IPS-15b (cell line): ENCODE results near the gene USE1.
A peak's percentile ranks its signal among the peaks of the same experiment; 100 is the strongest.

Experiments
- H3K27me3 ChIP-seq: one replicate; pipeline ENCODE4 v1.6.1; 2013; ENCODE audit warnings: low read length; ENCODE audit not compliant: control insufficient read depth, insufficient read depth
- H3K36me3 ChIP-seq: one replicate; pipeline ENCODE4 v1.6.1; 2013; ENCODE audit warnings: low read length; ENCODE audit not compliant: control insufficient read depth, insufficient read depth
- H3K4me1 ChIP-seq: one replicate; pipeline ENCODE4 v1.6.1; 2013; ENCODE audit warnings: mild to moderate bottlenecking, low read length; ENCODE audit not compliant: control insufficient read depth, insufficient read depth
- H3K4me3 ChIP-seq: one replicate; pipeline ENCODE4 v1.5.1; 2013; ENCODE audit warnings: low read depth, low read length
- H3K9ac ChIP-seq: one replicate; pipeline ENCODE4 v1.6.1; 2013; ENCODE audit warnings: low read depth, mild to moderate bottlenecking, low read length
- H3K9me3 ChIP-seq: one replicate; pipeline ENCODE4 v1.6.1; 2013; ENCODE audit warnings: mild to moderate bottlenecking, low read length; ENCODE audit not compliant: control insufficient read depth, insufficient read depth

The USE1 gene

DNA sequence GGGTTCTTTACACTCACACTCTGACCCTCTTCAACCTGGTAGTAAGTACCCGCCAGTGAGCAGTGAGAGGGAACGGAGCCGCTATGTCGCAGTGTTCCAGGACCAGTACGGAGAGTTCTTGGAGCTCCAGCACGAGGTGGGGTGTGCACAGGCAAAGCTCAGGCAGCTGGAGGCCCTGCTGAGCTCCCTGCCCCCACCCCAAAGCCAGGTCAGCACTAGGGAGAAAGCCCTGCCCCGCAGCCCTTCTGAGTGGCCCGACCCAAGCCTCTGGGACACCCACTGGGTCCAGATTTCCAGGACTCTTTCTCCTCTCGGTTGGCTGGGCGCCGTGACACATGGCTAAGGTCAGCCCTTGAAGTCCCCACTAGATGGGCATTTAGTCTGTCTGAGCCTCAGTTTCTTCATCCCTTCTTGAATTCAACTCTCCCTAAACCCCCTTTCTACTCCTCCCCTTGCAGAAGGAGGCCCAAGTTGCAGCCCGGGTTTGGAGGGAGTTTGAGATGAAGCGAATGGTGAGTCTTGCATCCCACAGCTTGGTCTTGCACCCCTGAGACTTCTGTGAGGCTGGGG, 12.7 kb downstream of the USE1 start:
- Histone ChIP-seq H3K27me3 (no peaks in the 10 kb centered on the region), H3K9me3 (no peaks in the 10 kb centered on the region), H3K4me3 (peak overlapping the region; percentile 41), H3K9ac (peak overlapping the region; percentile 24), H3K4me1 (peaks cover 6% of the 10 kb centered on the region), H3K36me3 (peaks cover 11% of the 10 kb centered on the region)

DNA sequence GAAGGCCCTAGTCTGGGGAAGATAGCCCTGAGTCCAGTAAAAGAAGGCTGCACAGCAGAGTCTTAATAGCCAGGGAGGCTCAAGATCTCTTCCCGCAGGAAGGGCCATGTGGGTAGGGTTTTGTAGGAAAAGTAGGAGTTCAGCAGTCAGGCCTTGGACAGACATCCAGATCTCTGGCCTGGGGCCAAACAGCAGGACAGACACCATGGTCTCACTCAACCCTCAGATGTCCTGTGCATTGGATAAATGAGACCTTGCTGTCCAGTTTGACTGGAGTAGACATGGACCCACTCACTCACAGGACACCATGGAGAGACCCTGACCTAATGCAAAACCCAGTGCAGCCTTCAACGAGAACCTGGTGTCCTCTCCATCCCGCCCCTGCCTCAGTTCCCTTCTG, 14.7 kb downstream of the USE1 start:
- no peak overlapping the region for H3K9ac ChIP-seq
- no peak overlapping the region for H3K4me3 ChIP-seq
- H3K36me3 ChIP-seq = peaks cover 13% of the 10 kb centered on the region
- no peaks in the 10 kb centered on the region for H3K27me3 ChIP-seq
- H3K4me1 ChIP-seq = peaks cover 9% of the 10 kb centered on the region
- no peaks in the 10 kb centered on the region for H3K9me3 ChIP-seq

DNA sequence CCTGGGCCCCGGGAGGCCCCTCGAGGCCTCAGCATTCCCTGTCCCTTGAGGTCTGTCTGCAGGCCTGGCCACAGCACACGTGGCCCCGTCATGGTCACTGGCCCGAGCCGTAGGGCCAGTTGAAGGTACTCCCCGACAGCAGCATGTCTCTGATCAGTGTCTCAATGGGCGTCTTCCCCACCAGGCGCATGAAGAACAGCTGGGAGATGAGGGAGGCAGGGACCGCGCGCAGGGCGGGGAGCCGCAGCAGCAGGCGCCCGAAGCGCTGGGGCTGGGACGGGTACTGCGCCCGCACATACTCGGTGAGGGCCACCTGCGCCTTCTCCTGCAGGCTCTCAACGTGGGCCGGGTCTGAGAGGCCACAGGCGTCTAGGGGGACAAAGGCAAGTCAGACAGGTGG, 17.1 kb downstream of the USE1 start:
- Histone ChIP-seq H3K9ac (no peak overlapping the region), H3K4me3 (no peak overlapping the region), H3K9me3 (no peaks in the 10 kb centered on the region), H3K36me3 (peaks cover 13% of the 10 kb centered on the region), H3K27me3 (no peaks in the 10 kb centered on the region), H3K4me1 (peaks cover 14% of the 10 kb centered on the region)

DNA sequence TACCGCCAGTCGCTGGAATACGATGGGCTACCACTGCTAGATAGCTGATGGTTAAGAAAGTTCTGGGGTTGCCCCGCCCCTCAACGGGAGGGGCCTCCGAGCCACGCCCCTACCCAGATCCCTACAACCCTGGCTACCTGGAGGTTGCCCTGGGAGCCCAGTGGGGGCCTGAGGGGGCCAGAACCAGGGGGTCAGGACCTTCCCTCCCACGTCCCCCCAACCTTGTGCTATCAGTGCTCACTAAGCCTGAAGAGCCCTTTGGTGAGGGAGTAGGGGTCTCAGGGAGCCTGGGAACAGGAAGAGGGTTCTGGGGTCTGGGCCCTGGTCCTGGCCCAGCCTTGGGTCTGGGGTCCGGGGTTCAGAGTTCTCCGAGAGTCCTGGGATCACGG, 19.7 kb downstream of the USE1 start:
- Histone ChIP-seq H3K9ac (peak overlapping the region; percentile 79), H3K27me3 (no peaks in the 10 kb centered on the region), H3K4me3 (peak overlapping the region; percentile 77), H3K36me3 (peaks cover 13% of the 10 kb centered on the region), H3K4me1 (peaks cover 8% of the 10 kb centered on the region), H3K9me3 (no peaks in the 10 kb centered on the region)

DNA sequence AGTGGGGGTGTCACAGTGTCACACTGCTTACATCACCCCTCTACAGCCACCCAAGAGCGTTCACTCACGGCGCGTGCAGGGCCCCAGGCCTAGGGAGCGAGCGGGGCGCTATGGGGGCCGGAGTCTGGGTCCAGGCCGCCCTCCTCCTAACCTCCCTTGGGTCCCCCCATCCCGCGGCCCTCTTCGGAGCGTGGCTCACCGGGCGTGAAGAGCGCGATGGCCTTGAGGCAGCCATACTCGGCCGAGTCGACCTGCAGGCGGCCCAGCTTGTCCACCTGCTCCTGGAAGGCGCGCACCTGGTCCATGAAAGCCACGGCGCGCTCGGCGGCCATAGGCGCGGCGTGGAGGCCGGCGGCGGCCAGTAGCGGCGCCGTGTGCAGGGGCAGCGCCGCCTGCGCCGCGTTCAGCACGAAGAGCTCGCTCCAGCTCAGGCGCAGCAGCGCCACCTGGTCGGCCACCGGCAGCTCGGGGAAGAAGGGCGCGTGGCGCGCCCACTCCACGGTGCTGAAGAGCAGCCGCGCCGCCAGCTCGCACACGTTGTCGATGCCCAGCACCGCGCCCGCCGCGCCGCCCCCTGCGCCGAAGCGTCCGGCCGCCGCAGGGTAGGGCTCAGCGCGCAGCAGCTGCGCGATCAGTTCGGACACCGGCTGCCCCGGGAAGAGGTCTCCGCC, 20.3 kb downstream of the USE1 start:
- H3K9ac ChIP-seq = peak overlapping the region; percentile 79
- H3K4me3 ChIP-seq = peak overlapping the region; percentile 77
- H3K27me3 ChIP-seq = no peaks in the 10 kb centered on the region
- no peaks in the 10 kb centered on the region for H3K9me3 ChIP-seq
- H3K36me3 ChIP-seq = peaks cover 15% of the 10 kb centered on the region
- H3K4me1 ChIP-seq = peaks cover 8% of the 10 kb centered on the region

DNA sequence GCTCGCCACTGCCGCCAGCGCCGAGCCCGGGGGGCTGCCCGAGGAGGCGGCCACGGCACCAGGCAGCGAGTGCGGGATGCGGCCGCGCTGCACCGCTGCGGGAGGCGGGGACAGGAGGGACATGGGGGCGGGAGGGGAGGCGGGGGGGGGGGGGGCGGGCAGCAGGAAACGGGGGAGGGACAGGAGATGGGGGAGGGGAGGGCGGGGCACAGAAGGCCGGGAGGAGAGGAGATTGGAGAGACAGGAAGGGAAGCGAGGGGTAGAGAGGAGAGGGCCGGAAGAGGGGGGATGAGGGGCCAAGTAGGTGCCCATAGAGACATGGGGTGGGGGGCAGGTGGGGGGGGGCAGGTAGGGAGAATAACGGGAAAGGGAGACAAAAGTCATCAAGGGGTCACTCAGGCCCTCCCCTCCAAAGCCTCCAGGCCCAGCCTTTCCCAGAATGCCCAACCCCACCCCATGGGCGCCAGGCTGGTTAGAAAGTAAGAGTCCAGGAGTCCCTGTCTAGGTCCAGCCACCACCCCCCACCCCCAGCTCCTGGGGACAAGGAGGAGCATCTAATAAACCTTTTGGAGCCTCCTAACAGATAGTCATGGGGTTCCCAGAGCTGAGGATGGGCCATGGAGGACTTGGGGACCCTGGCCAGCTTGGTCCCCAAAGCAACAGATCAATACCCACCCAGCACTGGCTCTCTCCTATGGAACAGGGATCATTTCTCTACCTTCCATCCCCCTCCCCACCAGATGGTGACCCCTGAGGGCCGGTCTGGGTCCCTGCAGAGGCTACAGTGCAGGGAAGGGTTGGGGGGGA, 21.0 kb downstream of the USE1 start:
- Histone ChIP-seq H3K4me1 (peaks cover 8% of the 10 kb centered on the region), H3K36me3 (peaks cover 20% of the 10 kb centered on the region), H3K9ac (peak overlapping the region; percentile 79), H3K9me3 (no peaks in the 10 kb centered on the region), H3K4me3 (peak overlapping the region; percentile 77), H3K27me3 (no peaks in the 10 kb centered on the region)

DNA sequence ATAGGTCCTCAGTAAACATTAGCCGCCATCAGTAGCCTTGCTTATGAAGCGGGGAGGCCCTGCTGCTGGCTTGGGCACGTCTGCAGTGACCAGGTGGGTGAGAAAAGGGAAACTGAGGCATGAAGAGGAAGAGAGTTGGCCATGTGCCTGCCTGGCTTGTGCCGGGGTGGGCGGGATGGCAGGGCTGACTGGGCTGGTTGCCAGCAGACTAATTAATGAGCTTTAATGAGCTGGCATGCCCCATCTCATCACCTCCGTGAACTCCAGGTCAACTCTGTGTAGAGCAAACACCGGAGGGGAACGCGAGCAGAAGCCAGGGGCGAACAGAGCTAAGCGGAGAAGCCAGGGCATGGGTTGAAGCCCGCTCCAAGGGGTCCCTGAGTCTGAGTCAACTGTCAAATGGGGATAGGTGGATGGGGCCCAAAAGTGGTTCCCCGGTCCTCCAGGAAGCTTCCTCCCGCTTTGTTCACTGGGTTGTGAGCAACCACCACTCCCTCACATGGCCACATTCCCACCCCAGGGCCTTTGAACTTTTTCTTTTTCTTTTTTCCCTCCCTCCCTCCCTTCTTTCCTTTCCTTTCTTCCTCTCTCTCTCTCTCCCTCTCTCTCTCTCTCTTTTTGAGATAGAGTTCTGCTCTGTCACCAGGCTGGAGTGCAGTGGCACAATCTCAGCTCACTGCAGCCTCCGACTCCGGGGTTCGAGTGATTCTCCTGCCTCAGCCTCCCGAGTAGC, 21.8 kb downstream of the USE1 start:
- H3K4me1 ChIP-seq = peaks cover 8% of the 10 kb centered on the region
- H3K9me3 ChIP-seq = no peaks in the 10 kb centered on the region
- H3K9ac ChIP-seq = no peak overlapping the region
- no peaks in the 10 kb centered on the region for H3K27me3 ChIP-seq
- H3K4me3 ChIP-seq = no peak overlapping the region
- H3K36me3 ChIP-seq = peaks cover 18% of the 10 kb centered on the region

DNA sequence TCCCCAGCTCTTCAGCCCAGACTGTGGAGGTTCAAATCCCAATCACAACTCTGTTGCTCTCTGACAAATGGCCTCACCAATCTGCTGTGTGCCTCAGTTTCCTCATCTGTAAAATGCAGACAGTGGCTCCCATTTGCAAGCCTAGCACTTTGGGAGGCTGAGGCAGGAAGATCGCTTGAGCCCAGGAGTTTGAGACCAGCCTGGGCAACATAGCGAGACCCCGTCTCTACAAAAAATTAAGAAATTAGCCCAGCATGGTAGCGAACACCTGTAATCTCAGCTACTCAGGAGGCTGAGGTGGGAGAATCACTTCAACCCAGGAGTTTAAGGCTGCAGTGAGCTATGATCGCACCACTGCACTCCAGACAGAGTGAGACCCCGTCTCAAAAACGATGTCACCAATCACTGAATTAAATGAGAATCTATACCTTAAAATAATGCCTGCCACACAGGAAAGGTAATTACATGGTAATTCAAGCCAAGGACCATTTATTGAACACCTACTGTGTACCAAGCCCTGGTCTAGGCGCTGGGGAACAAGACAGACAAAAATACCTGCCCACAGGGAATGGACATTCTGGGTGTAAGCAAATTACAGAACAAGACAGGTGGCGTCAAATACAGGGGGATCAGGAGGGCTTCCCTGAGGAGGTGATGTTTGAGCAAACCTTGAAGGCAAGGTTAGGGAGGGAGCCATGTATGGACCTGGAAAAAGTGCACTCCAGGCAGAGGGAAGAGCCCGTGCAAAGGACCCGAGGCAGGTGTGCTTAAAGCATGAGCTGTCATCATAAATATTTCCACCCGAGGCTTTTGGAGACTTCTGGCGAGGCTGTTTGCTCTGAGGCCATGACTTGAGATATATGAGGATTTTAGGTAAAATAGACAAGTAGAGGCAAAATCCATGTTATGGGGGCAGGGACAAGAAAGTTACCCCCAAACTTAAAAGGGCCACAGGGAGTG, 22.9 kb downstream of the USE1 start:
- H3K4me1 ChIP-seq = peaks cover 8% of the 10 kb centered on the region

DNA sequence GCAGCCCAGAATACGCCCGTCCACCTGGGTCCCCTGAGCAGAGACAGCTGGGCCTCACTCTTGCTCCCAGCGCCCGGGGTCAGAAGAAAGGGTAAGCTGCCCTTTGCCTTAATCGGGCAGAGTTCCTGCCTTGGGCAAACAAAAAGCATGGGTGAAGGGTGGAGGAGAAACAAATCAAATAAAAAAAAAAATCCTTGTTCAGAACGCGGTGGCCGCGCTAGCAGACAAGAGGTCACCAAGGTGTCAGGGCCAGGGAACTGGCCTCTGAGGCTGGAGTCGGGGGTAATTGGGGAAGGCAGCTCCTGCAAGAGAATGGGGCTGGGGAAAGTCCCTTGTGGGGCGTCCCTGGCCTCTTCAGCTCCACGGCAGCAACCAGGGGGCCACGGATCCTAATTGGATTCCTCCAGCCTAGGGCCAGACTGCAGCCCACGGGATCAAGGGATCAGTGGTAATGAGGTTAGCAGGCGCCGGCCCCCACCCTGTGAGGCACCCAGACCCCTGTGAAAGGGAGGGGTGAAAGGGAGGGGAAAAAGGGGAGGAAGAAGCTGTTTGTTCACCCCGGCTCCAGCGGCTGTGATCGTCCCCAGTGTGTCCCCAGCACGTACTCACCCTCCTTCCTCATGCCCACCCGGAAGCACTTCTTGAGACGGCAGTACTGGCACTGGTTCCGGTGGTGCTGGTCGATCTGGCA, 25.1 kb downstream of the USE1 start:
- H3K4me1 ChIP-seq = peaks cover 5% of the 10 kb centered on the region
- H3K9ac ChIP-seq = no peak overlapping the region
- no peak overlapping the region for H3K4me3 ChIP-seq
- peaks cover 8% of the 10 kb centered on the region for H3K36me3 ChIP-seq
- H3K9me3 ChIP-seq = no peaks in the 10 kb centered on the region
- no peaks in the 10 kb centered on the region for H3K27me3 ChIP-seq

More for the DNA sequence above, 22.9 kb downstream of the USE1 start:
- Histone ChIP-seq H3K27me3 (no peaks in the 10 kb centered on the region), H3K9me3 (no peaks in the 10 kb centered on the region), H3K9ac (no peak overlapping the region), H3K36me3 (peaks cover 8% of the 10 kb centered on the region), H3K4me3 (no peak overlapping the region)

DNA sequence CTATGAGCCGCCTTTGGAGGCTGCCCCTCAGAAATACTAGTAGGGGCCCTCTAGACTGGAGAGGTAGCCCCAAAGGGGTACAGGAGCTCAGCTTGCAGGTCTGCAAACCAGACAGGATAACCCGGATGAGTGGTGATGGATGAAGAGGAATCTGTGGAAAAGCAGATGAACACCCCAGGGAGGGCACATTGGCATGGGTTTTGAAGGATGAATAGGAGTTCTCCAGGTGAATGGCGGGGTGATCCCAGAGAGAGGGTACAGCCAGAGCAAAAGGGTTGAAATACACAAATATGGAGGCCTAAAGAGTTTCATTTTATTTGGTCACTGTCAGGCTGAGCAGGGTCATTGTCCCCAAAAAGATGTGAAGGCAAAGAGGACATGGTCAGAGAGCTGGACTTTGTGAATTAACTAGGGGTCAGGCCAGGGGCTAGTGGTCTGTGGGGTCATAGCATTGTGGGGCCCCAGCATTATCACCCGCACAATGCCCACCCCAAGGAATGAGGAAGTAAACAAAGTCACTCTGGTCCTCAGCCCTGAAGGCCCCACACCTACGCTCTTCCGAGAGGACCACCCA, 25.8 kb downstream of the USE1 start:
- peaks cover 8% of the 10 kb centered on the region for H3K36me3 ChIP-seq
- no peak overlapping the region for H3K4me3 ChIP-seq
- no peak overlapping the region for H3K9ac ChIP-seq

More for the DNA sequence above, 25.8 kb downstream of the USE1 start:
- no peaks in the 10 kb centered on the region for H3K27me3 ChIP-seq
- H3K9me3 ChIP-seq = no peaks in the 10 kb centered on the region
- peaks cover 5% of the 10 kb centered on the region for H3K4me1 ChIP-seq
